GM19468 (cell line): ENCODE results near the gene HPD.

ENCODE experiments used
- ATAC-seq: cut with Tn5 transposase; IDR thresholded peaks from one replicate; pipeline ENCODE4 v1.9.1; 2021; ENCODE audit warnings: mild to moderate bottlenecking, moderate library complexity, moderate number of reproducible peaks; ENCODE audit not compliant: unreplicated experiment; ENCODE audit errors: extremely low read depth

The HPD gene

DNA sequence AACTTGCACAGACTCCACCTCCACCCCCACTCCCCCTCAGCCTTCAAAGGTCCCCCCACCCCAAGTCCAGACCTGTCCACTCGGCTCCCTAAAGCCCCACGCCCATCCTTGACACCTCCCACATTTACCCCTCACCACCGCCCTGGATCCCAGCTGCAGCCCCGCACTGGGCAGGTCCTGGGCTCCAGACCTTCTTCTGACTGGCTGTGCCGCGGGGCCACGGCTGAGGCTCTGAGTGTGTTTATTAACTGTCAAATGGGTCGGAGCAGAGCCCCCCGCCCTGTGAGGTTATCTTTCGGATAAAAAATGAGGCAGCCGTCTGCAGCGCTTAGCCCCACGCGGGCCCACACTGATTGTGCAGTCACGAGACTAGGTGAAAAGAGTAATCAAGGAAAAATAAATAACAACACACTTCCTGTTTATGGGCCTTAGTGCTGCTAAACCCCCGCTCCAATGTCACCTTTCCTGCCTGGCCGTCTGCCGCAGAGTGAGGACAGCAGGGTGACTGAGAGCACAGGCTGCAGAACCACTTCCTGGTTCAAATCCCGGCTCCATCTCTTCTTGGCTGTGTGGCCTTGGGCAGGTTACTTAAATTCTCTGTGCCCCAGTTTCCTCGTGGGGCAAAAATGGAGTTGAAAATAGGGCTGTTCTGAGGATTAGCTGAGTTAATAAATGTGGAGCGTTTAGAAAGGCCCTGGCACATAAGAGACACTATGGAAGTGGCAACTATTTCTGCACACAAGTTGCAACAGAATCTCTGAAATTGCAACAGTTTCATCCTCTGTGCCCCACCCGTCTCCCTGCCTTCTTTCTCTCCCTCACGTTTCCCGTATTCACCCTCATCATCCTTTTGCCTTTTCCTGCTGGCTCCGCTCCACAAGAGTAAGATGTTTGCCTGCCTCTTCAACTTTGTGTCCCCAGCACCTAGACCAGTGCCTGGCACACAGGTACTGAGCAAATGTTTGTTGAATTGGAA, 45.5 kb downstream of the HPD start:
- no peak for ATAC-seq

DNA sequence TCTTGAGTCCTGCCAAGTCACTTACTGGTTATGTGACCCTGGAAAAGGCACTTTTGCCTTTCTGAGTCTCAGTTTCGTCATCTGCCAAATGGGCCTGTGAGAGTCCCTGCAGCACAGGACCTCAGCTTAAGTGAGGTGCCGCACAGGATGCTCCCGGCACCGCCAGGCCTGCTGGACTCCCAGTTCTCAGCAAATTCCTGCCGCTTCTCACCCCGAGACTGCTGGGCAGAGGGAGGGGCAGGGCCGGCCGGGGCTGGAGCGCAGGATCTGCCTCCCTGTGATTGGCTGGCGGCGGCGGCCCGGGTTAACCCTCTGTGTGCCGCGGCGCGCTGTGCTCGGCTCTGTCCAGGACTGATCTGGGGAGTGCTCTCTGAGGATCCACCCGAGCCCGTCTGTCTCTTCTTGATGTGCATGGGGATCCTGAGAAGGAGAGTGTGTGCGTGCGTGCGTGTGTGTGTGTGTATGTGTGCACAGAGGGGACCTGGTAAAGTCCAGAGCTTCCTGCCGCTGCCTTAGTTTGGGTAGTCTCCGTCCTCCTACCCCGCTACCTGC, 46.3 kb downstream of the HPD start:
- ATAC-seq = no peak

DNA sequence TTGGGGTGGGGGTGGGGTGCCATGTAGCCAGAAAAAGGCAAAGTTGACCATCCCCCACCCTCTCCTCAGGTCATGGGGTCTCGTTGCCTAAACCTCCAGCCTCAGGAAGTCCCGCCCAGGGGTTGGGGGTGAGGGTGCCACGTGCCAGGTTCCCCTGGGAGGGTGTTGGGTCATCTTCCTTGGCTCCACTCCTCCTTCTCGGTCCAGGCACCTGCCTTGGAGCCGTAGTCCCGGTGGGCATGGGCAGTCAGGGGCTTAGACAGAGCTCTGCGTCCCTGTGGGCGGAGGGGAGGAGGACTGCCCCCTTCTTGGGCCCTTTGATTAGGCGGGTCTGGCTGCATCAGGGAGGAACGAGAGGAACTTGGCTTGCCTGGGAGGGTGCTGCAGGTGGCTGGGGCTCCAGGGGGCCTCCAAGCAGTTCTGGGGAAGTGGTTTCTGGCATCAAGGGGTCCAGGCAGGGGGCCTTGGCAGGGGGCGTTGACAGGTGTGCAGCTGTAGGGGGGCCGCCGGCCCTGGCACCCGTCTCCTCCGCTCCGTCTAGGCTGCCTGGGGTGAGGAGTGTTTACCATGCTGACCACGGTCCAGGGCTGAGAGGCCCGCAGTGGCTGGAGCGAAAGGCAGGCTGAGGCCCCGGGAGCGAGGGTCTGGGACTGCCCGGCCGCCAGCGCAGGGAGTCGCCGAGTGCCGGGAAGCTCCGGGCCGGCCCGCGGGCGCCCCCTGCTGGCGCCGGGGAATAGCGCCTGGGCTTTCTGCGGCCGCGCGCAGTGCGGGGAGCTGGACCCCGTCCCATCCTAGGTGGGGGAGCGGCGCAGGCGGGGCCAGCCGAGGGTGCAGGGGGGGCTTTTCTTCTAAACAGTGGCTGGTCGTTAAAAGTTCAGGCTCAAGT, 47.0 kb downstream of the HPD start:
- no peak for ATAC-seq

DNA sequence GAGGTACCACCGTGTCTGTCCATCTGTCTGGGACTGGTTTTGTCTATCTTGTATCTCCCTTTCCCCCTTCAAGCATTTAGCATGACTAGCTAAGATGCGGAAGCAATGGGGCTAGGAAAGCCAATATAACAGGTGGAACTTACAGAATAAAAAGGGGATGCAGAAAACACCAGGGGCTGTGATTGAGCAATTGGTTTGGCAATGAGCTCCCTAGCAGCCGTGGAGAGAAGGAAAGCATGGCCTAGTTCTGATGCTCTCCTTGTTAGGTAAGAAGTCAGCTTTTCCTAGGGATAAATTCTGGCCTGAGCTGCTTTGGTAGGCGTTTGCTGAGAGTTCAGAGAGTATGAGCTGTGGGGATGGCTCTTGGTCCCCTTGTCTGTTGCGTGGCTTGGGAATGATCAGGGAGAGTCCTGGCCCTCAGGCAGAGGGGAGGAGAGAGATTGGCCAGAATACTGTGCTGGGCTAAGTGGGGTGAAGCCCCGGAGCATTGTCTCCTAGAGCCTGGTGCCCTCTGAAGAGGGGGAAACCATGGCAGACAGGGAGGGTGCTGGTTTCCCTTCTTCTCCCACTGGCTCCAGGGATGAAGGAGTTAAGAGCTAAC, 47.7 kb downstream of the HPD start:
- ATAC-seq = no peak

DNA sequence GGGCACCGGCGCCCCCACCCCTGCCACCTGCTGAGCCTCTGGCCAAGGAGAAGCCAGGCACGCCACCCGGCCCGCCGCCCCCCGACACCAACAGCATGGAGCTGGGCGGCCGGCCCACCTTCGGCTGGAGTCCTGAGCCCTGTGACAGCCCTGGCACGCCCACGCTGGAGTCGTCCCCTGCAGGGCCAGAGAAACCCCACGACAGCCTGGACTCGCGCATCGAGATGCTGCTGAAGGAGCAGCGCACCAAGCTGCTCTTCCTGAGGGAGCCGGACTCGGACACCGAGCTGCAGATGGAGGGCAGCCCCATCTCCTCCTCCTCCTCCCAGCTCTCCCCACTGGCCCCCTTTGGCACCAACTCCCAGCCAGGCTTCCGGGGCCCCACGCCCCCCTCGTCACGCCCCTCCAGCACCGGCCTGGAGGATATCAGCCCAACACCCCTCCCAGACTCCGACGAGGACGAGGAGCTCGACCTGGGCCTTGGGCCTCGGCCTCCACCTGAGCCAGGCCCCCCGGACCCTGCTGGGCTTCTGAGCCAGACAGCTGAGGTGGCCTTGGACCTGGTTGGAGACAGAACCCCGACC, 48.3 kb downstream of the HPD start:
- no peak for ATAC-seq

DNA sequence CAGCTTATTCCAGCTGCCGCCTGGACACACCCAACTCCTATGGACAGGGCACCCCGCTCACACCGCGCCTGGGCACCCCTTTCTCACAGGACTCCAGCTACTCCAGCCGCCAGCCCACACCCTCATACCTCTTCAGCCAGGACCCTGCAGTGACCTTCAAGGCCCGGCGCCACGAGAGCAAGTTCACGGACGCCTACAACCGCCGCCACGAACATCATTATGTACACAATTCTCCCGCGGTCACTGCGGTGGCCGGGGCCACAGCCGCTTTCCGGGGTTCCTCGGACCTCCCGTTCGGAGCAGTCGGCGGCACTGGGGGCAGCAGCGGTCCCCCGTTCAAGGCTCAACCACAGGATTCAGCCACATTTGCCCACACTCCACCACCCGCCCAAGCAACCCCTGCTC, 48.9 kb downstream of the HPD start:
- ATAC-seq = no peak

DNA sequence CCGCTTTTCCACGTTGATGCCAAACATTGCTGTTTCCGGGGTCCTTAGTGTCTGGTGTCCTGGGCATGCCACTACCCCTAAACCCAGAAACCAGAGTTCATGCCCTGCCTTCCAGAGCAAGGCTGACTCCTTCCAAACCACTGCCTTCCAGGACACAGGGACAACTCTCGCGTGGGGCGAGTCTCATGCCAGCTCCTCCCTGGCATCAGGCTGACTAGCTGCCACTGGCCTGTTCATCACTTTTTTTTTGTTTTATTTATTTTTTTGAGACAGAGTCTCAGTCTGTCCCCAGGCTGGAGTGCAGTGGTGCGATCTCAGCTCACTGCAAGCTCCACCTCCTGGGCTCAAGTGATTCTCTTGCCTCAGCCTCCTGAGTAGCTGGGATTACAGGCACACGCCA, 50.0 kb downstream of the HPD start:
- ATAC-seq = no peak

DNA sequence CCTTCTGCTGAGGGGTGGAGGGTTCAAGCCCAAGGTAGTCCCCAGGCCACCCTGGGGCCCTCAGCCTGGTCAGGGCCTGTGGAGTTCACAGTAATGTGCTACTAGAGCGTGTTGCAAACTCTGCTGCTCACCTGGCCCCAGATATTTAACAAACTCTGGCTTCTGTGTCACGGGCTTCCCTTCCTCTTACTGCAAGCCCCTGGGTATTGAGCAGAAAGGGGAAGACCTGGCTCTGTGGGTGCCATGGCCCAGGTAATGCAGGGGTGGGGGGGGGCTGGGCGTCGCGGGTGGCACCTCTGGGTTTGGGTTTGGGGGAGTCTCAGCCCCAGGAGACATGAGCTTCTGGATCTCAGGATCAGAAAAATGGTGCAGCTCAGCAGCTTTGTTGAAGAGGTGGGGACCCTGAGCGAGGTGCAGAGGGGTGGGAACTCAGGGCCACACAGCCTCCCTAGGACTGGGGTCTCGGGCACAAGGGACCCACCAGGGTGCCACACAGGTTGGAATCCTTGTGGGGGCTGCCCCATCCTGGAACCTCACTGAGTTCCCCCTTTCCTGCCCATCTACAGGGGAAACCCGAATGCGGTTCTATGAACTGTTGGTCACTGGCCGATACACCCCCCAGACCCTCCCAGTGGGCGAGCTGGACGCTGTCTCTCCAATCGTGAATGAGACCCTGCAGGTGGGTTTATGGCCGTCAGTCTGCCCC, 50.9 kb downstream of the HPD start:
- no peak for ATAC-seq

DNA sequence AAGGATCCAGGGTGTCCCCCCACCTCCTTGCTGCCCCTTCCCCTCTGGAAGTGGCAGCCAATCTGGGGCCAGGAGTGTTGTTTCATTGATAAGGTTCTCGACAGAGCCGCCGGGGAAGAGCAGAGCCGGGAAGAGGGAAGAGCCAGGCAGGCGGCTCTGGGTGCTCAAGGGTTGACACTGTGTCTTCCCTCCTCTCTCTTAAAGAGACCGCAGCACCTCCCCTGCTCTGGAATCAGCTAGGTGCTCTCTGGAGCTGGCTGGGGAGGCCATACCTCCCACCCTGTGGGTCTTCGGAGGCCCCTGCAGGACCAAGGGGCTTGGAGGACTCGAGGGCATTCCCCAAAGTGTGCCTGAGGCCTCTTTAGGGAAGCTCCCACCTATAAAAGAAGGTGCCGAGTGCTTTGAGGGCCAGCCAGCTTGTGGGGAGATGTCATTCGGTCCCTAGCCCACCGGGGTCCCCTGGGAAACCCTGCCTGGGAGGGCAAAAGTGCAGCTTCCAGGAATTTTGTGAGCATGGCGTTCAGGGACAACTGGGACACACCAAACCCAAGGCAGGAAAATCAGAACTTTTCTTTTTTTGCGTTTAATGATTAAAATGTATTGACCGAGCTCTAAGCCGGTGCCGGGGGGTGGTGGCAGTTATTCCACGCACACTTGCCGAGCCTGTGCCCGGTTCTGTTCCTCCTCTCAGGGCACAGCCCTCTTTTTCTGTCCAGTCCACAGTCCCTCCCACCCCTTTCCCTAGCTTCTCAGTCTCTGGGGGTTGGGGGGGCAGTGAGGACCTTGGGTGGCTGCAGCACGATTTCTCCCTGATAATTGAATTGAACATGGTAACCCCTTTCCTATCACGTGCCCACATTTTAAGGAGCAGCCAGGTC, 51.9 kb downstream of the HPD start:
- no peak for ATAC-seq

DNA sequence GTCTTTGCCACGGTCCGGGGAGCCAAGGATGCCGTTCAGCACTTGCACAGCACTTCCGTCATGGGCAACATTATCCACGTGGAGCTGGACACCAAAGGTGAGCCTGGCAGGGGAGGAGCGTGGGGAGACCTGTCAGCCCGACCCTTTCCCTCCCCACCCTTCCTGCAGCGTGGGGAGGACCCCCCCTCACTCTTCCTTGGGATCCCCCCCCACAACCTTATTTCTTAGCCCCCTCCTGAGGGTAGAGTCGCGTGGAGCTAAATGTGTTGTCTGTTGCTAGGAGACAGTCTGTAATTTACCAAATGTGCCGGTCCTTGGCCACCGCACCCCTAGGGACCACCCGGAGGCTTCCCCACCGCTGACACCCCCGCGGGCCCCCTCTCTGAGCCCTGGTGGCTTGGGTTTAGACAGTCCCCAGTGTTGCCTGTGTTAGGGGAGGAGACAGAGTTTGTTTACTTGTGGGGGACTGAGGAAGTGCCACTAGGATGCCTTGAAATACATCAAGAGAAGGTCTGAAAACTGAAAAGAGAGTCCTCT, 52.6 kb downstream of the HPD start:
- ATAC-seq = no peak

DNA sequence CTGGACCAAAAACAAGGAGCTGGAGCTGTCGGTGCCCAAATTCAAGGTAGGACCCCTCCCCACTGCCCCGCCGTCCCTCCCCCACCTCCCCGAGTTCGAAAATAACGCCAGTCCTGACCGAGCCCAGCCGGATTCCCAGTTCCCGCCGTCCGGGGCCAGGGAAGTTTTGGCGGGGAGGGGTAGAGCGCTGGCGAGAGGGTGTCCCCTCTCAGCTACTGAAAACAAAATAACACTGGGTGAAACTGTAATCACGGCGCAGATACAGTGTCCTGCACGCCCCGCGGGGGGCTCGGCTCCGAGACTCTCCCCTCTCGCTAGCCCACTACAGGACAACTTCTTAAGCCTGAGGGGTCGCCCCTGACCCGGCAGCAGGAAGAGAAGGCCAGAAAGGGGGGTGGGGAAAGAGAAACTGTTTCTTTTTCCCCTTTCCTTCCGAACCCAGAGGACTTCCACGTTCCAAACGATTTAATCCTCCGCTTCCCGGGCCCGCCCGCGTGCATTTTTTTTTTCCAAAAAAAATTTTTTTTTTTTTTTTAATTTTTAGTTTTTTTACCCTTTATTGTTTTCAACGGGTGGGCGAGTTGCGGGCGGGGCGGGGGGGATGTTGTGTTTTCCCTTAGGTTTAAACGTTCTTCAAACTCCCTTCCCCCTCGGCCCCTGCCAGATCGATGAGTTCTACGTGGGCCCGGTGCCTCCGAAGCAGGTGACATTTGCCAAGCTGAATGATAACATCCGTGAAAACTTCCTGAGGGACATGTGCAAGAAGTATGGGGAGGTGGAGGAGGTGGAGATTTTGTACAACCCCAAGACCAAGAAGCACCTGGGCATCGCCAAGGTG, 53.3 kb downstream of the HPD start:
- ATAC-seq = no peak

DNA sequence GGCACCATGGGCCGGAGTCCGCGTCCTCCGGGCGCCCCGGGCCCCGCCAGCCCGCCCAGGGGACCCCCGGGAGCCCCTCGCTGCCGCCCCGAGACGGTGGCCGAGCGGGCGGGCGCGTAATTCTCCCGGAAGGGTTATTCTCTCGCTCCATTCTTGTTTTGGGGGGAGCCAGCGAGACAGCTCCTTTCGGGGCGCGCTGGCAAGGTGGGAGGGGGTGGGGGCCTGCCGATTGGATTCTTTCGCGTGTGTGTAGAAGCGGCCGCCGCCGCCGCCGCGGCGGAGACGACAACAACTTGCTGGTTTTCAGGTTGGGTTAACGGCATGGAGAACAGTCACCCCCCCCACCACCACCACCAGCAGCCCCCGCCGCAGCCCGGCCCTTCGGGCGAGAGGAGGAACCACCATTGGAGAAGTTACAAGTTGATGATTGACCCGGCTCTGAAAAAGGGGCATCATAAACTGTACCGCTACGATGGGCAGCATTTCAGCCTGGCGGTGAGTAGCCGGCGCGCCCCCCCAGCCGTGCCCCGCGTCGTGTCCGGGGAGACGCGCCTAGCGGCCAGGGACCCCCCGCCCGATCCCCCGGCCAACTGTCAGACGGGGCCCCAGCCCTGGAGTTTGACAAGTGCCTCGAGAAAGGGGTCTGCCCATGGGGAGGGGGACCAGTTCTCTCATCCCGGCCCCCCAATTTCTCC, 54.1 kb downstream of the HPD start:
- no peak for ATAC-seq

DNA sequence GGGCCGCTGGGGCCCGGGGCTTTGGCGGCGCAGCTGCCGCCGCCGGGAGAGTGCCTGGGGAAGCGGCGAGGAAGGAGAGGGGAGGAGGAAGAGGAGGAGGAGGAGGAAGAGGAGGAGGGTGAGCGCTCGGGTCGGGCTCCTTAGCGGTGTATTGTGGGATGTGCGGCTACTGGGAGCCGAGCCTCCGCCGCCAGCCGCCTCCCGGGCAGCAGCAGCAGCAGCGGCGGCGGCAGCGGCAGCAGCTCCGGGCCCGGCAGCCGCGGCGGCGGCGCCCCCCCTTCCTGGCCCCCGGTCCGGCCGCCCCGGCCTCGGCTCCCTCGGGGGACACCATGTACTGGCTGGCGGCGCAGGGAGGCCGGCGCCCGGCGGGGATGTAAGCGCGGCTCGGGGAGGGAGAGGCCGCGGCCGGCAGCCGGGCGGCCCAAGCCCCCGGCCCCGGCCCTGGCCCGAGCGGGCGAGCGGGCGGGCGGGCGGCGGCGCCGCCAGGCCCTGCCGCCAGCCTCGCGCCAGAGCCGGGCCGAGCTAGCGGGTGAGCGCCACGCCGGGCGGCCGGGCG, 54.7 kb downstream of the HPD start, which contains the start of gene SETD1B:
TSS of gene SETD1B (plus strand) at position 149 of the 556 bp plus-strand sequence. CDS start 729 bp downstream, outside the sequence.
- ATAC-seq = no peak

DNA sequence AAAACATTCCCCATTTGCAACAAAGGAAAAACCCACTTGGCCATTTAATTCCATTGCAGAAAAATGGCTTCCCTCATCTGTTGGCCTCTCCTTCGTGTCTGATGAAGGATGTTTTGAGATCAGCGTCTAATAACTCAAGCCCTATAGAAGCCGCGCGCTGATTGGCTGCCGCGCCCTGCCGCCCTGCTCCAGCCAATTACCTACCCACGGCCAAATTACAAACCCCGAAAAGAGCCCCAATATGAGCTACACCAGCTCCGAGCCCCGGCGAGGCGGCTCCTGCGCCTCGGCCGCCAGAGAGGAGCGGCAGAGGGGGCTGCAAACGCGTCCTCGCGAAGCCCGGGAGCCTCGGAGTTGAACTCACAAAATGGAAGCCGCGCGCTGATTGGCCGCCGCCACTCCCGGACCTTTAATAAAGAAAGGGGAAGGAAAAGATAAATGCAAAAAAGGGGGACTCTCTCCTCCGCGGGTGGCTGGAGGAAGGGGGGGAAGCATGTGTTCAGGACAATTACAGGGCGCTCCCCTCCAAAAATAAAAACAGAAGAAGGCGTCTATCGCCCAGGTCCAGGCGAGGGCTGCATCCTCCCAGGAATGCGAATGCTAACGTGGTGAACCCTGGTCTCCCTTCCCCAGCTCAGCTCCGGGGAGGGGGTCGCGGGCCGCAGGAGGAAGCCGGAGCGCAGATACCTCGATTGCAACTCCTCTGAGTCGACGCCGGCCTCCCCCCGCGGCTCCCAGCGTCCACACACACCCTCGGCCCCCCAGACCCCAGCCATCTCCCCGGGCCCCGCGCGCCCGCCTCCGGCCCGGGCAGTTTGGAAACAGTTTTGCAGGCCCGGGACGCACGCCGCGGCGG, 55.6 kb downstream of the HPD start:
- ATAC-seq = peak; percentile 16

DNA sequence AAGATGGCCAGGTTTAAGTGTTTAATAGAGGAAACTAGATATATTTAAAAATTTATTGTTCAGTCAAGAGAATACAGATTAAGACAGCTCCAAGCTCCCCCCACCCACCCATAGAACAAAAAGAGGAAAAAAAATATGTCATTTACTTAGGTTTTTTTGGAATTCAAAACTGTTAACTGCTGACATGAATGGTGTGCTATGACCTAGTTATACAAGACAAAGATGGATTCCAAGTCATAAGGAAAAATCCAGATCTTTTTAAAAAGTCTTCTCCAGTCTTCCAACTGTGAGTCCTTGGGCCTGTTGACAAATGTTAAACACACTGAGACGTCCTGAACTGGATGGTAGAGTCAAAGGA, 56.2 kb downstream of the HPD start:
- ATAC-seq = no peak
